Stimulated activated CD4-positive, alpha-beta T cell treated with anti-CD3 and anti-CD28 coated beads, TNF-alpha, amount 100 ng/mL, for 4 hours (primary cell): ENCODE results near the gene NACC2.

Experiments used
- DNase-seq, 3 experiments: peaks; one replicate each; pipeline ENCODE4 v3.0.0-alpha.2; 2020; ENCODE audit warnings: low read depth in 3 of 3

Gene NACC2, protein sequence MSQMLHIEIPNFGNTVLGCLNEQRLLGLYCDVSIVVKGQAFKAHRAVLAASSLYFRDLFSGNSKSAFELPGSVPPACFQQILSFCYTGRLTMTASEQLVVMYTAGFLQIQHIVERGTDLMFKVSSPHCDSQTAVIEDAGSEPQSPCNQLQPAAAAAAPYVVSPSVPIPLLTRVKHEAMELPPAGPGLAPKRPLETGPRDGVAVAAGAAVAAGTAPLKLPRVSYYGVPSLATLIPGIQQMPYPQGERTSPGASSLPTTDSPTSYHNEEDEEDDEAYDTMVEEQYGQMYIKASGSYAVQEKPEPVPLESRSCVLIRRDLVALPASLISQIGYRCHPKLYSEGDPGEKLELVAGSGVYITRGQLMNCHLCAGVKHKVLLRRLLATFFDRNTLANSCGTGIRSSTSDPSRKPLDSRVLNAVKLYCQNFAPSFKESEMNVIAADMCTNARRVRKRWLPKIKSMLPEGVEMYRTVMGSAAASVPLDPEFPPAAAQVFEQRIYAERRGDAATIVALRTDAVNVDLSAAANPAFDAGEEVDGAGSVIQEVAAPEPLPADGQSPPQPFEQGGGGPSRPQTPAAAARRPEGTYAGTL

DNA sequence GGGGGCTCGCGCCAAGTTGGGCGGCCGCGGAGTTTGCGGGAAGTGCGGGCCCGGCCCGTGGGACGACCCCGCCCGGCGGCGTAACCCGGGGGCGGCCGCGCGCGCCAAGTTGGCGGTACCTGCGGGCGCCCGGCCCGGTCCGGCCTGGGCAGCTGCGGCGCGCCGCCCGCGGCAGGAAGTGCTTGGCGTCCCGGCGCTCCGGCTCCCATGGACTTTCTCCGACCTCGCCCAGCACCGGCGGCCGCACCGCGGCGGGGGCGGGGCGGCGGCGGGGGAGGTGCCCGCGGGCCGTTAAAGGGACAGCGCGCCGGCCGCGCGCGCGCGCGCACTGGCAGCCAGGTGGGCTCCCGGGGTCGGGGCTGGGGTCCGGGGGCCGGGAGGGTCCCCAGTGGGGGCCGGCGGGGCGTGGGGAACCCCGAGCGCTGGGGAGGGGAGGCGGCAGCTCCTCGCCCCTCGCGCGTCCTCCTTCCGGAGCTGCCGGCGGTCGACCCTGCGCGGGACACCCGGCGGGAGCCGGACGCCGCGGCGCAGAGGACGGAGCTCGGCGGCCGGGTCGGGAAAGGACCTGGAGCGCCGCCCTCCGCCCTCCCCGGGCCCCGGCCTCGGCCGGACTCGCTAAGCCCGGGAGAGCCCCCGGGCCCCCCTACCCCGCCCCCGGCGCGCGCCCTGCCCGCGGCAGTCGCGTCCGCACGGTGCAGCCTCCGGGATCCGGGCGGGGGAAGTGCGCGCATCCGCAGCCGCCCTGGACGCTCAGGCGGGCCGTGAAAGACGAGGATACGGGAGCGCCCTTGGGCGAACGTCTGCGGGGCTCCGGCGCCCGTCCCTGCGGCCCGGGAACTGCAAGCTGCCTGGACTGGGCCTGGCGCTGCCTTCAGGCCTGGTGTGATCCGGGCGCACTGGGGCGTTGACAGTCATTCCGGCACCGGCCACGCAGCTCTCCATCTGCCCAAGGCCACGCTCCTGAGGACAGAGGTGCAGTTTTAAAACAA lies at the start of gene NACC2:
TSS of gene NACC2 (minus strand) at position 220 of the 989 bp plus-strand sequence. CDS start 44,768 bp downstream, outside the sequence.
- no peak for DNase-seq

DNA sequence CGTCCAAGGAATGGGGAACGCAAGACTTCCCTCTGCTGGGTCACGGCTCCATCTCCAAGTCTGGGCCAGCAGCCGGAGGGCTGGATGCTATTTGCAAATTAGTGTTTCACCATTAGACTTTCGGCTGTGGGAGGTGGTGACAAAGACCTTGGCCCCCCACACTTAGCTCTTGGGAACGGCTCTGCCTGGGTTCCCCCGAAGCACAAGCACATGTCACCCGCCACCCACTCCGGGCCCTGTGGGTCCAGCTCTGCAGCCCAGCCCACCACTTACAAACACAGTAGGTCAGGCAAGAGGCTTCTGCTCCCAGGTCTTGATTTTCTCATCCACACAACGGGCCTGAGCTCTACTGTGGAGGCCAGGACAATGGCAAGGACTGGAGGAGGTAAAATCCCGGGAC lies 49.4 kb upstream of the NACC2 start:
- DNase-seq: no peak

DNA sequence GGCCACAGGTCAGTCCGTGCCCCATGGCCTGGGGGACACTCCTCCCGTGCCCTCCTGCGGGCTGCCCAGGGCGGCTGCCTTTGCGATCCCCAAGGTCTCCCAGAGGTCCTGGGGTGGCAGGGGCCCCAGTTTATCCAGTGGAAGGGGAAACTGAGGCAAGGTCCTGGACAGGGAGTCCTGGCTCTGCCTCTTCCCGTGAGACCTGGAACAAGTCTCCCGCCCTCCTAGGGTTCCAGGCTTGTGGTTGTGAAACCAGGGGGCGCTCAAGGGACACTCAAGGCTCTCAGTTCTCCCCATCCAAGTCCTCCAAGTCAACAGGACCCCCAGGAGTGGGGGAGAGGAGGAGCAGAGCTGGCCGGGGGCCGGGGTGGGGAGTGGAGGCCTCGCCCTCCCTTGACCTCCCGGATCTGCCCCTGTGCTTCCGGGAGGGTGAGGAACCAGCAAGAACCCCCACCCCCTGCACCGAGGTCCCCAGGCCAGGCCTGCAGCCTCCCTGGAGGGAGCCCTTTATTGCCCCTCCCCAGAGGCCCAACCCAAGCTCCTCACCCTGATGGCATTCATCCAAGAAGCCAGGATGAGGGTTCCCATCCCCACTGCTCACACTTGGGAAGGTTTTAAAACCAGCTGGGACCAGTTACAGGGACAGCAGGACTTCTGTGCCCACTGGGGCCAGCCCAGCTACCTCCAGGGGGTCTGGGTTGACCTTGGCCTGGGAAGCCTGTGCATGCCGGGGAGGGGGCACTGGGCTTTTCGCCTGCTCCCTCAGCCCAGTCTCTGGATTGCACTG lies 48.3 kb upstream of the NACC2 start:
- no peak for DNase-seq

DNA sequence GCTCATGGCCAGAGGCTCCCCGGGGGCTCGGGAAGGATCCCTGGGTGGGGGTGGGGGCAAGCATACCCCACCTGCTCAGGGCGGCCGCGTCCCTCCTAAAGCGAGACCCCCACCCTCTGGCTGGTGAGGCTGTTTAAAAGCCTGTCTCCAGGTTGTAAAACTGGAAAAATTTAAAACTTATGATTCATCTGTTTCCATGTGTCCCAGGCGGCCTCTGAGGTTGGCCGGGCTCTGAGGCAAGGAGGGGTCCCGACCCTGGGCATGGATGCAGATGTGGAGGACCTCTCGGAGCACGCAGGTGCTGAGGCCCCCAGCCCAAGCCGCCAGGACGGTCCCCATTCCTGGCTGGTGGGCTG lies 47.7 kb upstream of the NACC2 start:
- DNase-seq: no peak

DNA sequence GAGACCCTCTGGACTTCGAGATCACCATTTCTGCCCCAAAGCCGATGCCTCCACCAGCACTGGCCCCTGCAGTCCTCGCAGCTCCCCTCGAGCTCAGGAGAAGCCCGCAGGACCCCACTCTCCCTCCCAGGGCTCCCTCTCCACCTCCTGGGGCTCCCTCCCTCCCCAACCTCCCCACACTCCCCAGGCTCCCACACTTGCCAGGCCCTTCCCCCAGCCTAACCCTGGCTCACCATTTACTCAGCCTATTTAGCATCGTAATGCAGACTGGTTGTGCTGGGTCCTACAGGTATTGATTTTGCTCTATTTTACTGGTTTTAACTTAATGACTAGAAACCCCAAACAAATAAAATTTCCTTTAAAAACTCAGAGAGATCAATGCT lies 47.3 kb upstream of the NACC2 start:
- DNase-seq: no peak

DNA sequence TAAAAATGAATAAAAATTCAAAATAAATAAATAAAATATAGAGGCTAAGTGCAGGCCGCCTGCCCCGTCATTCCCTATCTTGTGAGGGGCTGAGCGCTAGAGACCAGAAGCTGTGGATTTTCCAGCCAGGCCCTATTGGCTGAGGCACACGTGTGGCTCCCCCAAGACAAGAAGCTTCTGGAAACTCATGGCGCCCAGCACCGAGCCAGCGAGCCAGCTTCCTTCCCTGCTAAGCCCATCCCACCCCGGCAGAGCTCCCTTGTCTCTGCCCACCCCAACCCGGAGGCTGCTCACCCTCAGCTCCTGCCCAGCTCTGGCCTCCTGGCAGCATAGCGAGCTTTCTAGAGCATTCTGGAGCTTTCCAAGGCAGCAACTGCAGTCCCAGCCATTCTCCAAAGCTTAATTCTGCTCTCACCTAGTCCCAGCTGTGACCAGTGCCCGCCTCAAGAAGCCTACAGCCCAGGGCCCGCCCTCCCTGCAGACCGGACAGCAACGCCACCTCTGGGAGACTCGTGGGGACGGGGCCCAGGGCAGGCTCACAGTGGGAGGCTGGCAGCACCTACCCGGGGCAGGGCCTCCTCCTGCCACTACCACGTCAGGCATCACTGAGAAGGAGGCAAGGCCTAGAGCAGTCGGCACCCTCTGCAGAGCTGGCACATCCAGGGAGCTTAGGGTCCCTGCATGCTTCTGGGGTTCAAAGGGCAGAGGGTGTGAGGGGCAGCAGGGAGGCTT lies 46.8 kb upstream of the NACC2 start:
- DNase-seq: no peak

DNA sequence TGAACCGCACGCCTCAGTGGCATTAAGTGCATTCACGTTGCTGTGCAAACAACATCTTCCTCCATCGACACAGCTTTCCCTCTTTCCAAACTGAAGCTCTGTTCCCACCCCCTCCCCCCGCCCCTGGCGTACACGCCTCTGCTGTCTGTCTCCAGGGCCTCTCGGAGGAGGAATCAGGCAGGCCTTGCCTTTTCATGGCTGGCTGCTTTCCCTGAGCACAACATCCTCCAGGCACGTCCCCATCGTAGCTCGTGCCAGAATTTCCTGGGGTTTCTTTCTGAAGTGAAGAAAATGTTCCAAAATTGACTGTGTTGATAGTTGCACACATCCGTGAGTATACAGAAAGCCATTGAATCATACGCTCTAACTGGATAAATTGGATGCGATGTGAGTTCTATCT lies 45.9 kb upstream of the NACC2 start:
- DNase-seq: no peak

DNA sequence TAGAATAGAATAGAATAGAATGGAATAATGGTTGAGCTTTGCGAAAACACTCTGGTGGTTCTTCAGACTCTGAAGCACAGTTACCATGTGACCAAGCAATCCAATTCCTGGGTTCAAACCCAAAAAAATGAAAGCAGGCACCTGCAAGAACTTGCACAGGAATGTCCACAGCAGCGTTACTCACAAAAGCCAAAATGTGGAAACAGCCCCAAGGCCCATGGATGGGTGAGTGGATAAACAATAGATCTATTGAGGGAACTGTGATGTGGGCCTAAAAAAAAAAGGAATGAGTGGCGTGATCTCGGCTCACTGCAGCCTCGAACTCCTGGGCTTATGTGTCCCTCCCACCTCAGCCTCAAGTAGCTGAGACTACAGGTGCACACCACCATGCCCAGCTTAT lies 45.0 kb upstream of the NACC2 start:
- DNase-seq: no peak

DNA sequence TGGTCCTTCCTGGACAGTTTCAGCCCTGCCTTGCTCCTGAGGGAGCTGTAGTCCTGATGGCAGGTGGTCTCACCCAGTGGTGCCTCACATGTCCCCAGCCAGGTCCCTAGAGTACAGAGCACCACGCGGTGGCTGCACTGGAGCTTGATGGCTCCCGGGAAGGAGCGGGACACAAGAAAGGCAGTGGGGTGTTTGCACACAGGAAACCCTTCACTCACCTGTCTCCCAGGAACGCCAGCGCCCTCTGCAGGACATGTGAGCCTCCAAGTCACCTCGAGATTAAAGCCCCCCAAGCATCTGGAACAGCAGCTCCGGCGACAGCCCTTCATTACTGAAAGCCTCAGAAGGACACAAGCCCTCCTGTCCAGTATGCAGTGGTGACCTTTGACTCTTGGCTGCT lies 43.5 kb upstream of the NACC2 start:
- DNase-seq: no peak

DNA sequence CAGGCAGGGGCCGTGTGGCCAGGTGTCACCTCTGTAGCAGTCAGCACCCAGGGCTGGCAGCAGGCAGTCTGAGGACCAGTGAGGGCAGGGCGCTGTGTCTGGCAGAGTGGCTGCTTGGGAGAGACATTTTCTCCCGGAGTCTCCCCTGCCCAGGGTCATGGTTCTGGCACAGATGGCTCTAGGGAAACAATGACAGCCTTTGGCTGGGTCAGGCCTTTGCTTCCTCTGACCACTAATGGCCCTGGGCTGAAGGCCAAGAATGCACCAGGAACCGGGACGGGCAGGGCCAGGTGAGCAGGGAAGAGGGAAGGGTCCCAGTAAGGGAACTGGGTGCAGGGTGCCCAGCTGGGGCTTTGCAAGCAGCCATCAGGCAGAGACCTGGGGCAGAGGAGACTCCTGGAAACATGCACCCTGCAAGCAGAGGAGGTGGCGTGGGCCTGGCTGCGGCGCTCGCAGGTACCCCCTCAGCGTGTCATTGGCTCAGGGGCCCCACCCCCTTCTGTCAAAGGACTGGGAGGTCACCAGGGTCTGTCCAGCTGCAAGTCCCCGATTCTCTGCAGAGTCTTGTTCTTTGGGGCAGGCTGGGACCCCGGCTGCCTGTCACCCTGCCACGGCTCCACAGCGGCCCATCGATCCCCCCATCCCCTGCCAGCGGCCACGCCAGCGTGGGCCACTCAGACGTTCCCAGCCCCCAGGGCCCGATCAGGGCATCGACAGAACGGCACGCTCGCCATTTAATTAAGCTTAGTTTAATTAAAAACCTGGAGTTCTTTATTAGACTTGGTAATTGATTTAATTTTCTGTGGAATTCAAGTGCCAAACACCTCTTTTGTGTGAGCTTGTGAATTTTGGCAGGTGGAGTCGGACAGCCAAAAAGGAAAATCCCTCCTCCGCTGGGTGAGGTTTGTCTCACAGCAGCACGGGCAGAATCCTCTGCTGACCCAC lies 42.5 kb upstream of the NACC2 start:
- DNase-seq: no peak

DNA sequence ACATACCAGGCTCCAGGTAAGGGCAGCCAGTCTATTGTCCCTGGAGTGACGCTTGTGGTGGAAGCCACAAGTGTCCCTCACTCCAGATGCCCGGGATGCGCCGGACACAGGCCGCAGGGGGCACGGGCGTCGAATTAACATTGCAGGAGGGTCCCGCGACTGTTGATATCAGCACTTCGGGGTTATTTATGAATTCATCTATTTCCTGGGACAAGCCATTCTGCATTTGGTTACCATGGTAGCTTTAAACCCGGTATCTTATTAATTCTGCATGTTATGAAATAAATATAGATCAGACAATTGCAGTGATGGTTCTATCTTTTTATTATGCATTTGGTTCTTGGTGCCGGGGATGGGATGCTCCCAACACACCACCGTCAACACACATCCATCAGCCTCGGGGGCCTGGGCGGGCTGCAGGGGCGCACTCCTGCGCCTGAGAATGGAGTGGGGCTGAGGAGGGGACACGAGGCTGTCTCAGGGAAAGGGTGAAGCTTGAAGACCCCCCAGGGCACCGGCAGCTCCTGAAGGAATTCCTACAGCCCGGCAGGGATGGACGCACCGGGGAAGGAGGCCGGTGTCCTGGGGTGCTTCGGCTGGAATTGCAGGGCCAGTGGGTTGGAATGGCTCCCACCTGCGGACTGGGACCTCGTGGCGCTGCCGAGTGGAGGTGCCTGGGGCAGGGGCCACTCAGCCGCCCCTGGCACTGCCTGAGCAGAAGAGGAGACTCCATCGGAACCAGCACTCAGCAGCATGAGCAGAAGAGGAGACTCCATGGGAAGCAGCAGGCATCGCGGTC lies 41.2 kb upstream of the NACC2 start:
- no peak for DNase-seq

DNA sequence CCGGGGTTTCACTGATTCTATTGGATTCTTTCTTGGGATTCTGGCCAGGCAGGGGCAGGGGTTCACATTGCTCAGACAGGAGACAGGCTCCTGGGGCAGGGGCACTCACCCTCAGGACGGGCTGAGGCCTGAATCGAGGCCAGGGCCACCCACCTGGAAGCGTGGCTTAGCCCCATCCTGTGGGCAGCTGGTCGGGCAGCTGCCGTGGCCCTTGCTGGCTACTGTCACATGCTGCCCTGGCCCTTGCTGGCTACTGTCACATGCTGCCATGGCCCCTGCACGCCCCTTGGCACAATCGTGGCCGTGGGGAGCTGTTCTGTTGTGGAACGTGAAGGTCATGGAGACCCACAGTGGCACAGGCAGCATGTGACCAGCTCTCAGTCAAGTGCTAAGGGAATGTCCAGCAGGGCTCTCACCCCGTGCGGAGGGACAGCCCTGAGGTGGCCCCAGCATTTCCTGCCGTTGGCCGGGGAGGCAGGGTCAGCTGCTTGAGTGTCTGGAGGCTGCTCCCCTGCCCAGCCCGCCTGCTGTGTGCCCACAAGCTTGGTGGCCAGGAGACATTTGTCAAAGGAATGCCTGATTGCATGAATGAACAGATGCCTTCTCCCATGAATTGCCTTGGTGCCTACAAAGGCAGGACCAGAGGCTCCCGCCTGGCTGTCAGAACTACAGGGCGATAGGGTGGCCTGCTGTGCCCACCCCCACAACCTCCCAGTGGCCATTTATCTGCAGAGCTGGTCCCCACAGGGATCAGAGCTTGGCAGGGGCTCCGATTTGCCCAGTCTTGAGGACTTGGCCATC lies 40.4 kb upstream of the NACC2 start:
- DNase-seq: no peak

DNA sequence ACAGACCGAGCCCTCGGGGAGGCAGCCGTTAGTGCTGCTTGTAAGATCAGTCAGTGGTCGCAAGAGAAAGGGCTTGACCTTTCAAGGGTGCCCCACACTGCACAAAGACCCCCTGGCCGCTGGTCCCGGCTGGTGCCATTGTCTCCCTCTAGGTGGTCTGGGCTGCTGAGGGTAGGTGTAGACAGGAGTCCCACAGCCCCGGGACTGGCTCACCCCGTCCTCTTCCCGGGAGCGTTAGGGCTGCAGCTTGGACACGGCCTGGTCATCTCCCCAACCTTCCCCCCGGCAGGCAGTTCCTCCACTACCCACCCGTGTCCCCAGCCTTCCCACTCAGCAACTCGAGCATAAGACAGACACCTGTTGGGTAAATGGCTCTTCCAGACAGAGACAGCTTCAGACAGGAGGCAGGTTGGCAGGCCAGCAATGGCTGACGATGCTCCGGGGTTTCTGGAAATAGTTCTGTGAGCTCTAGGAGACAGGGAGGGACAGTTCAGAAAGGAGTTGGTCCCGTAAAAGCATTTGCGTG lies 38.9 kb upstream of the NACC2 start:
- DNase-seq: no peak

DNA sequence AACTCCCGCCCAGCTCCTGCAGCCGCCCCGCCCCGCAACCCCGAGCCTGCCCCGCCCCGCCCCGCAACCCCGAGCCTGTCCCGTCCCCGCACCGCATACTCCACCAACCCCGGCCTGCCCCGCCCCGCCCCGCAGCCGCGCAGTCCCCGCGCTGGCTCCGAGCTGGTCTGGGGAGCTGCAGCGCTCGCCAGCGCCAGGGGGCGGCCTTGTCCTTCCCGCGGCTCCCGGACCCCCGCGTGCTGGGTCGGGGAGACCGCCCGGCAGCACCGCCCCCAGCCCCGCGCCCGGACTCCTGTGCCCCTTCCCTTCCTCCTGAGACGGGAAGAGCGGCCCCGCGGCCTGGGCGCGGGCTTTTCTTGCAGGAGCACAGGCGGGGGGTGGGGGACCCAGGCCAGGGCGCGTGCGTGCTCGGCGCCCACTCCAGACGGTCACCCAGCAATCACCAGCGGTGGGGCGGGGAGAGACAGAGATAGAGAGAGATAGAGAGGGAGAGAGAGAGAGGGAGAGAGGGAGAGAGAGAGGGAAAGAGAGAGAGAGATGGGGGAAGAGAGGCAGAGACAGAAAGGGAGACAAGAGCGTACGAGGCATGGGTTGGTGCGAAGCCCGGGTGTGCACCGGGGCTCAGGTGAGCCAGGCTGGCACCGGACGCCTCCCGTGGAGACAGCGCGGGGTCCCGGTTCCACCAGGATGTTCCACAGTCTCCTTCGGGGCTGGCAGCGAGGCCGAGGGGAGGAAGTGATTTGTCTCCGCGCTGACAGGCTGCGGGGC lies 38.3 kb upstream of the NACC2 start:
- DNase-seq: no peak

DNA sequence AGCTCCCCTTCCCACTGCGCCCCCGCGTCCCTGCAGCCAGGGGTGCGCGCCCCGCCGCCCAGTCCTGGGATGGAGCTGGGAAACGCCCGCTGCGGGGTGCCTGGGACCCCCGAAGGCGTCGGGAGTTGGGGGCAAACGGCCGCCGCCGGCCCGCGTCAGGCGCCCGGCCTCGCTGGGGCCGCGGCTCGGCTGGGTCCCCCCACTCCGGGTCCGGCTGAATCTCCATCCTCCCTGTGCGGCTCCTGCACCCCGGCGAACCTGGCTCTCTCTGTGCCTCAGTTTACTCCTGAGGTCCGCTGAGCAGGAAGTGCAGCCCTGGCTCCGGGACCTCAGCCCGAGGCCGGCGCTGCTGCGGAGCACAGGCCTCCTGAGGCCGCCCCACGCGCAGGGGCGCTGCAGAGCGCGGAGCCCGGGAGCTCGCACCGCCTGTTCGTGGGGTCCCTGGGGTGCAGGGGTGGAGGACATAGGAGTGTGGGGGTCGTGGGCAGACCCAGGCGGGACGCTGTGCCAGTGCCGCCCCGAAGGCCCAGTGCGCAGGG lies 37.5 kb upstream of the NACC2 start:
- DNase-seq: no peak

DNA sequence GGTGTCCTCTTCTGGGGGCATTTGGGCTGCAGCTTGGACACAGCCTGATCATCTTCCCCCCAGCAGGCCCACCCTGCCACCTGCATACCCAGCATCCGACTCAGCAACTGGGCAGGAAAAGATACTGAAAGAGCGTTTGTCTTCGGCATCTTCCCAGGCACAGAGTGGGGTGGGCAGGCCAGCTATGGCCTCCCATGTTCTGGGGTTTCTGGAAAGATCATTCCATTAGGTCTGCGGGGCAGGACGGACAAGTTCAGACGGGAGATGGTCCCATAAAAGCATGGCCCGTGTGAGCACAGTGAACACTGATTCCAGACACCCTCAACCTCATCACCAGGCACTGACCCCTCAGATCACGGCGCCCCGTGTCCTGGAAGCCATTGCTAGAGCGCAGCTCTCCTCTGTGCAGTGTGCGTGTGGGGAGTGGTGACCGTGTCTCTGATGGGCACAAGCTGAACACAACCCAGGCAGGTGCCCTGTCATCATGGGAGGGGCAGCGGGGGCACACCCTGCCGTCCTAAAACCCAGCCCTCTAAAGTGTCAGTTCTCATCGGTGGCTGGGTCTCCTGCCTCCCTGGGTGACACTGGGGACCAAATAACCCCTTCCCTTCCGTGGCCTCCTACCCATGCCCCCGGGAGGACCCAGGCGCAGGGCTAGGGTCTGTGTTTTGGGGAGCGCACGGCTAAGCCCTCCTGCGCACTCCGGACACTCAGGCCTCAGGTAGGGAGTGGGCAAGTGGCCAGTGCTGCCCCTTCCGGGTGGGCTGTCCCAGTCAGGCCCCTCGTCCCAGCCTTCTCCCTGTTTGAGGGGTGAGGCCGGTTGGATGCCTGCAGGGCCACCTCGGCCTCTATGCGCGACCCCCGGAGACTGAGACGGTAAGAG lies 36.8 kb upstream of the NACC2 start:
- DNase-seq: no peak
